T-helper 17 cell (primary cell): ENCODE measurements around the gene REXO5. TPM values are rescaled to one million over a fixed set of nuclear protein-coding genes. Genes with fewer than 3 reads are reported as not detected.

ENCODE experiments used
- ATAC-seq: fragments of 150-1000 bp; cut with Tn5 transposase; 2 replicates; pipeline ENCODE4 v1.10.0; 2021; ENCODE audit warnings: mild to moderate bottlenecking, moderate library complexity
- DNase-seq, 3 donors: peaks; one replicate each; pipeline versions ENCODE4 v3.0.0 to v3.0.0-alpha.2; 2020 to 2021
- H3K9me3 ChIP-seq: one replicate; pipeline ENCODE4 v1.7.0; 2013; ENCODE audit warnings: low read length, mild to moderate bottlenecking; ENCODE audit not compliant: control insufficient read depth, poor library complexity, severe bottlenecking
- H3K27ac Mint-ChIP-seq: one replicate; pipeline ENCODE4 v1.8.0; 2022; ENCODE audit warnings: mild to moderate bottlenecking, moderate library complexity, mixed read lengths
- H3K27me3 Mint-ChIP-seq: one replicate; pipeline ENCODE4 v1.8.0; 2022; ENCODE audit warnings: mixed read lengths
- H3K36me3 Mint-ChIP-seq: one replicate; pipeline ENCODE4 v1.8.0; 2022; ENCODE audit warnings: low read depth, mixed read lengths
- H3K4me1 Mint-ChIP-seq: one replicate; pipeline ENCODE4 v1.8.0; 2022; ENCODE audit warnings: mild to moderate bottlenecking, mixed read lengths
- H3K4me3 Mint-ChIP-seq: one replicate; pipeline ENCODE4 v1.8.0; 2022; ENCODE audit warnings: mild to moderate bottlenecking, moderate library complexity, mixed read lengths
- total RNA-seq, 4 donors: library from RNA in 2 of 4; stranded (reverse) in 2 of 4; gene quantifications; one replicate each; pipeline ENCODE4 v1.2.3 and lab custom pipeline; 2022 to 2026

REXO5 gene
- total RNA-seq, 2 donors from 2014 or later, result 1.6 TPM; not detected in 1

DNA sequence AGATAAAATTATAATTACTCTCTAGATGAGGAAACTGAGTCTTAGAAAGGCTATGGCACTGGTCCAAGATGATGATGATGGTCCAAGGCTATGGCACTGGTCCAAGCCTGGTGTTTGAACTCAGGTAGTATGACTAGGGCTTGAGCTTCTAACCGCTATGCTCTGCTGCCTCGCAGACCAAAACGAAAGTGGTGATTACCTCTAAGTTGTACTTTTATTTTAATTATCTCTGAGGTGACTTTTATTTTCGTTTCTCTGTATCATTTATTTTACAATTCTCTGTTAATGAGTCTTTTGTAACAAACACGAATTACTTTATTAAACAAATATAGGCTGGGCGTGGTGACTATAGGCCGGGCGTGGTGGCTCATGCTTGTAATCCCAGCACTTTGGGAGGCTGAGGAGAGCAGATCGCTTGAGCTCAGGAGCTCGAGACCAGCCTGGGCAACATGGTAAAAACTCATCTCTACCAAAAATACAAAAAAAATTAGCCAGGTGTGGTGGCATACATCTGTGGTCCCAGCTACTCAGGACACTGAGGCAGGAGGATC is 5.6 kb downstream of the REXO5 start:
- no peaks in the 10 kb centered on the region for H3K36me3 Mint-ChIP-seq
- H3K4me1 Mint-ChIP-seq, result peaks cover 13% of the 10 kb centered on the region
- H3K27ac Mint-ChIP-seq, result no peak overlapping the region
- no peaks in the 10 kb centered on the region for H3K27me3 Mint-ChIP-seq
- ATAC-seq (no peak), DNase-seq (no peak)
- no peak overlapping the region for H3K4me3 Mint-ChIP-seq
- no peaks in the 10 kb centered on the region for H3K9me3 ChIP-seq

DNA sequence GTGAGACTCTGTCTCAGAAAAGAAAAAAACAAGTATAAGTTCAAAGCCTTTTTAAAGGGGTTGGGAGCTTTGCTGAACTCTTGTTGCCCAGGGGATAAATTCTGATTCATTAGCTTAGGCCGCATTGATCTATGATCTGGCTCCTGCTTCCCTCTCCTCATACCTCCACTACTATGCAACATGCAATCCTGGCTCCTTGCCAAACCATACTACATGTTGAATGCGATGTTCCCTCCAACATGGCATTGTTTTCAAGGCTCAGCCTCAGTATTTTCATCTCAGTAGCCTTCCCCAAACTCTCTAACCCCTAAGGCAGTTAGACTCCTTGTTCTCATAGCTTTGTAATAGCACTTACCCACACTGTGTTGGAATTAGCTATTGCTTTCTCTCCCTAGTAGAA is 6.2 kb downstream of the REXO5 start:
- no peak overlapping the region for H3K4me3 Mint-ChIP-seq
- no peaks in the 10 kb centered on the region for H3K36me3 Mint-ChIP-seq
- no peak for ATAC-seq
- H3K4me1 Mint-ChIP-seq, result peaks cover 10% of the 10 kb centered on the region
- no peak overlapping the region for H3K27ac Mint-ChIP-seq
- no peaks in the 10 kb centered on the region for H3K27me3 Mint-ChIP-seq
- no peak for DNase-seq
- H3K9me3 ChIP-seq, result no peaks in the 10 kb centered on the region

GRCh38 chr16:20814784-20815183 is 8.5 kb downstream of the REXO5 start:
- H3K4me3 Mint-ChIP-seq, result no peak overlapping the region
- peaks cover 10% of the 10 kb centered on the region for H3K4me1 Mint-ChIP-seq
- ATAC-seq, result no peak
- no peaks in the 10 kb centered on the region for H3K27me3 Mint-ChIP-seq
- no peak overlapping the region for H3K27ac Mint-ChIP-seq
- no peaks in the 10 kb centered on the region for H3K36me3 Mint-ChIP-seq
- DNase-seq, result no peak
- no peaks in the 10 kb centered on the region for H3K9me3 ChIP-seq

- no peak overlapping the region for H3K27ac Mint-ChIP-seq
- H3K4me3 Mint-ChIP-seq, result no peak overlapping the region
- peaks cover 7% of the 10 kb centered on the region for H3K4me1 Mint-ChIP-seq
- DNase-seq (no peak), ATAC-seq (no peak)
- H3K27me3 Mint-ChIP-seq, result no peaks in the 10 kb centered on the region
- no peaks in the 10 kb centered on the region for H3K36me3 Mint-ChIP-seq
- no peaks in the 10 kb centered on the region for H3K9me3 ChIP-seq
These were observed 12.7 kb downstream of the REXO5 start for GRCh38 chr16:20818929-20819585.

DNA sequence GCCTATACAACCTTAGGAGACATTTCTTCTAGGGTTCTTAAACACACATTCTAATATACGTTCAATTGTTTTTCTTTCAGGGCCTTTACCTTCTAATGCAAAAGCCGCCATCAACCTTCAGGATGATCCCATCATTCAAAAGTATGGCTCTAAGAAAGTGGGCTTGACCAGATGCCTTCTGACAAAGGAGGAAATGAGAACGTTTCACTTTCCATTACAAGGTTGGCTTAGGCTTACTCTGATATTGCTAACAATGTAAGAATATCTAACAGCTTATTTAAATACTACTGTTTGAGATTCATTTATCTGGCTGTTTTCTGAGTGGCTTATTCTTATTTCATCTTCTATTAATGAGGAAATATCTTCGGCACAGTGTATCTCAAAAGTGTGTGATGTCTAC is 15.4 kb downstream of the REXO5 start:
- Mint-ChIP-seq H3K4me1 (peaks cover 5% of the 10 kb centered on the region), H3K27me3 (no peaks in the 10 kb centered on the region)

DNA sequence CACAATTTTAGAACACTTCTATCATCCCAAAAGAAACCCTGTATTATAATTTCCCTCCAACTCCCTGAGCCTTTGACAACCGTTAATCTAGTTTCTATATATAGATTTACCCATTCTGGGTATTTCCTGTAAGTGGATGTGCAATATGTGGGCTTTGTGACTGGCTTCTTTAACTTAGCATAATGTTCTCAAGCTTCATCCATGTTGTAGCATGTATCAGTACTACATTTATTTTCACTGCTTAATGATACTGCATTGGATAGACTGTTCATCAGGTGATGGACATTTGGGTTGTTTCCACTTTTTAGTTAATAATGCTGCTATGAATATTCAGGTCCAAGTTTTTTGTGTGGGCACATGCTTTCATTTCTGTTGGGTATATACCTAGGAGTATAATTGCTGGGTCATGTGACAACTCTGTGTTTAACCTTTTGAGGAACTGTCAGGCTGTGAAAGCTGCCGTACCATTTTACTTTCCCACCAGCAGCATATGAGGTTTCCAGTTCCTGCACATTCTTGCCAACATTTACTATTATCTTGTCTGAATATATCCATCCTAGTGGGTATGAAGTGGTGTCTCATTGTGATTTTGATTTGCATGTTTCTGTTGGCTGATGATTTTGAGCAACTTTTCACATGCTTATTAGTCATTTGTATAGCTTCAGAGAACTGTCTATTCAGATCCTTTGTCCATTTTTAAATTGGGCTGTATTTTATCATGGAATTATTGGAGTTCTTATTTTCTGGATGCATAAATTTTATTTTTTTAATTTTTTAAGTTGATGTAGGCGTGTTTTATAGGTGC is 16.4 kb downstream of the REXO5 start:
- no peaks in the 10 kb centered on the region for H3K27me3 Mint-ChIP-seq
- ATAC-seq (no peak), DNase-seq (no peak)
- no peak overlapping the region for H3K27ac Mint-ChIP-seq
- no peaks in the 10 kb centered on the region for H3K36me3 Mint-ChIP-seq
- no peak overlapping the region for H3K4me3 Mint-ChIP-seq
- H3K9me3 ChIP-seq, result no peaks in the 10 kb centered on the region
- H3K4me1 Mint-ChIP-seq, result peaks cover 3% of the 10 kb centered on the region

More for the DNA sequence above, 15.4 kb downstream of the REXO5 start:
- H3K4me3 Mint-ChIP-seq, result no peak overlapping the region
- ATAC-seq (no peak), DNase-seq (no peak)
- no peaks in the 10 kb centered on the region for H3K9me3 ChIP-seq
- H3K36me3 Mint-ChIP-seq, result no peaks in the 10 kb centered on the region
- H3K27ac Mint-ChIP-seq, result peak overlapping the region; percentile 69

- ATAC-seq (no peak), DNase-seq (no peak)
- Mint-ChIP-seq H3K36me3 (no peaks in the 10 kb centered on the region), H3K4me3 (no peak overlapping the region), H3K4me1 (no peaks in the 10 kb centered on the region), H3K27ac (no peak overlapping the region), H3K27me3 (no peaks in the 10 kb centered on the region)
- no peaks in the 10 kb centered on the region for H3K9me3 ChIP-seq
These were observed 19.8 kb downstream of the REXO5 start for GRCh38 chr16:20826039-20826566.

DNA sequence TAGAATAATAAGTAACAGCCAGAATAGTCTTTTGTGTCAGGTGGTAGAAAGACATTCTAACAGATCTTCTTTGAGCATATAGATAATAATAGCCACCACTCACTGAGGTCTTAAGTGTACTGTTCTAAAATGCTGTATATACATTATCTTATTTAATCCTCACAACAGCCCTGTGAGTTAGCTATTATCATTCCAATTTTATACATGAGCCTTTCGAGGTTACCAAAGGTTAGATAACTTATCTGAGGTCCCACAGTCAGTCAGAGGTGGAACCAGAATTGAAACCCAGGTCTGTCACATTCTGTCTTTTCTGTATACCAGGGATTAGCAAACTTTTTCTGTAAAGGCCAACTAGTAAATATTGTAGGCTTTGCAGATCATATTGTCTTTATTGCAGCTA is 23.2 kb downstream of the REXO5 start:
- Mint-ChIP-seq H3K36me3 (no peaks in the 10 kb centered on the region), H3K27me3 (no peaks in the 10 kb centered on the region), H3K4me3 (no peak overlapping the region), H3K4me1 (no peaks in the 10 kb centered on the region), H3K27ac (no peak overlapping the region)
- DNase-seq, result no peak
- ATAC-seq, result no peak
- no peaks in the 10 kb centered on the region for H3K9me3 ChIP-seq

- H3K27me3 Mint-ChIP-seq, result no peaks in the 10 kb centered on the region
- H3K27ac Mint-ChIP-seq, result no peak overlapping the region
- H3K9me3 ChIP-seq, result no peaks in the 10 kb centered on the region
- DNase-seq, result no peak
- no peak for ATAC-seq
- no peaks in the 10 kb centered on the region for H3K4me1 Mint-ChIP-seq
- no peak overlapping the region for H3K4me3 Mint-ChIP-seq
- no peaks in the 10 kb centered on the region for H3K36me3 Mint-ChIP-seq
These were observed 24.0 kb downstream of the REXO5 start for GRCh38 chr16:20830372-20830771.

DNA sequence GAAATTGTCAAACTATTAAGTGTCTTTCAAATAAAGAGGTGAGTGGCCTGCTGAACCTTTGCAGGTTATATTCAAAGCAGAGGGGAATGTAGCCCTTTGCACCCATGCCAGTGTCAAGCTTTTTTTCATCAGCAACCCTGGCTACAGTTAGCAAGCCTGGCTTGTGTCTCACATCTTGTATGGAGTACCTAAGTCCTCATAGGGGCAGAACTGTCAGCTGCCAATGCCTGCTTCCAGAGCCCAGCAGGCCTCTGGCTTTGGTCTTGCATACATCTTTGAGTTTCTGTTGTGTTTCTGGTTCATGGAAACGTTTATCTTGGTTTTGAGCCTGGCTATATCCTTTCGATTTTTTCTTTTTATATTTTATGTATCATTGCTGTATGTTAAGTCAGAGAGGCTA is 26.8 kb downstream of the REXO5 start:
- no peaks in the 10 kb centered on the region for H3K36me3 Mint-ChIP-seq
- H3K4me1 Mint-ChIP-seq, result no peaks in the 10 kb centered on the region
- no peaks in the 10 kb centered on the region for H3K9me3 ChIP-seq
- no peak overlapping the region for H3K27ac Mint-ChIP-seq
- no peak overlapping the region for H3K4me3 Mint-ChIP-seq
- DNase-seq (no peak), ATAC-seq (no peak)
- no peaks in the 10 kb centered on the region for H3K27me3 Mint-ChIP-seq

- Mint-ChIP-seq H3K27me3 (no peaks in the 10 kb centered on the region), H3K4me1 (no peaks in the 10 kb centered on the region)
These were observed 31.9 kb downstream of the REXO5 start for GRCh38 chr16:20838240-20838639.

GRCh38 chr16:20839504-20839903 is 33.2 kb downstream of the REXO5 start:
- ATAC-seq, result no peak
- no peaks in the 10 kb centered on the region for H3K36me3 Mint-ChIP-seq
- no peak overlapping the region for H3K4me3 Mint-ChIP-seq
- H3K4me1 Mint-ChIP-seq, result peaks cover 8% of the 10 kb centered on the region
- H3K27ac Mint-ChIP-seq, result no peak overlapping the region
- no peaks in the 10 kb centered on the region for H3K27me3 Mint-ChIP-seq
- H3K9me3 ChIP-seq, result no peaks in the 10 kb centered on the region
- DNase-seq, result no peak

More at GRCh38 chr16:20838240-20838639, 31.9 kb downstream of the REXO5 start:
- H3K9me3 ChIP-seq, result no peaks in the 10 kb centered on the region
- no peak overlapping the region for H3K27ac Mint-ChIP-seq
- ATAC-seq (no peak), DNase-seq (no peak)
- no peak overlapping the region for H3K4me3 Mint-ChIP-seq
- no peaks in the 10 kb centered on the region for H3K36me3 Mint-ChIP-seq

- peaks cover 19% of the 10 kb centered on the region for H3K4me1 Mint-ChIP-seq
- peak; percentile 57 for ATAC-seq
- peak overlapping the region; percentile 87 for H3K27ac Mint-ChIP-seq
These were observed 37.7 kb downstream of the REXO5 start for GRCh38 chr16:20844054-20844453.

More at GRCh38 chr16:20844054-20844453, 37.7 kb downstream of the REXO5 start:
- no peaks in the 10 kb centered on the region for H3K9me3 ChIP-seq
- Mint-ChIP-seq H3K27me3 (no peaks in the 10 kb centered on the region), H3K36me3 (no peaks in the 10 kb centered on the region), H3K4me3 (peak overlapping the region; percentile 39)
- DNase-seq, result no peak
